Measurements from ENCODE around the gene DNASE2. TPM values are rescaled to one million over a fixed set of nuclear protein-coding genes. Genes with fewer than 3 reads are reported as not detected.
"Not testable (repeated sequence)": the region's sequence is repeated elsewhere in the genome, so short reads cannot be mapped to it uniquely, and the experiment has no call there.

The DNASE2 gene, protein sequence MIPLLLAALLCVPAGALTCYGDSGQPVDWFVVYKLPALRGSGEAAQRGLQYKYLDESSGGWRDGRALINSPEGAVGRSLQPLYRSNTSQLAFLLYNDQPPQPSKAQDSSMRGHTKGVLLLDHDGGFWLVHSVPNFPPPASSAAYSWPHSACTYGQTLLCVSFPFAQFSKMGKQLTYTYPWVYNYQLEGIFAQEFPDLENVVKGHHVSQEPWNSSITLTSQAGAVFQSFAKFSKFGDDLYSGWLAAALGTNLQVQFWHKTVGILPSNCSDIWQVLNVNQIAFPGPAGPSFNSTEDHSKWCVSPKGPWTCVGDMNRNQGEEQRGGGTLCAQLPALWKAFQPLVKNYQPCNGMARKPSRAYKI
- total RNA-seq = 3.3 TPM

- FAIRE-seq (no peak), DNase-seq (ENCODE audit: low spot score in 2 of 2) (peak; percentile 84 to 96)
These were observed at the start of gene DNASE2 for GRCh38 chr19:12881172-12881808. DNASE2 (minus strand) TSS chr19:12881449; CDS start chr19:12881375, 74 bp downstream.

GRCh38 chr19:12930002-12930645, 48.9 kb upstream of the DNASE2 start:
- DNase-seq (ENCODE audit: low spot score in 2 of 2) = no peak
- FAIRE-seq = no peak

- FAIRE-seq = no peak
- DNase-seq (ENCODE audit: low spot score in 2 of 2) = no peak
These were observed 43.5 kb upstream of the DNASE2 start for GRCh38 chr19:12924621-12925310.

DNA sequence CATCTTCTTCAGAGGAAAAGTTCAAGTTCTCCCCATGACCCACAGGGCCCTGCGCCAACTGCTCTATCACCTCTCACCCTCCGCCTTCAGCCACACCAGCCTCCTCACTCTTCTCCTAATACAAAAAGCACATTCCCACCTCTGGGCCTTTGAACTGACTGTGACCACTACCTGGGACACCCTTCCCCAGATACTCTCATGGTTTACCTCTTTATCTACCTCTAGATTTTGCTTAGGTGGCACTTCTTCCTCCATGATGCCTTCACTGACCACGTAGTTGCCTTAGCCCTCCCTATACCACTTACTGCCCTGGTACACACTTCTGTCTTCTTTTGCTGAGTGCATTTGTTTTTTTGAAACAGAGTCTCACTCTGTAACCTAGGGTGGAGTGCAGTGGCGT, 41.7 kb upstream of the DNASE2 start:
- no peak for FAIRE-seq
- DNase-seq (ENCODE audit: low spot score in 2 of 2) = no peak

- FAIRE-seq (no peak), DNase-seq (ENCODE audit: low spot score in 2 of 2) (no peak)
These were observed 39.8 kb upstream of the DNASE2 start for GRCh38 chr19:12921047-12921446.

DNA sequence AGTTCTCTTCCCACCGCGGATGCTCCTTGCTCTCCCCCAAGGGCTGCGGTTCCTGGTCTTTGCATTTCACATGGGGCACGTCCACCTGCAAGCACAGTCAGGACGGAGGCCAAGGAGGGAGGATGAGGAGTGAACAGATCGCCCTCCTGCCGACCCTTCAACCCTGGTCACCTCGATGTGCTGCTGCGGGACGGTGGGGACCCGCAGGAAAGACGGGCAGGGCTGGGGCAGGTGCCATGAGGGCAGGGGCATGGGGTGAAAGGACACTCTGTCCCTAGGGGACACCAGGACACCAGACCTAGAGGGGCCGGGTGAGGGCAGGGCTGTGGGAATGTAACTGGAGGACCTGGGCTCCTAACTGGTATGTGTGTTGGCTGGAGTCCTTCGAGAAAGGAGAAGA, 37.0 kb upstream of the DNASE2 start:
- no peak for FAIRE-seq

DNA sequence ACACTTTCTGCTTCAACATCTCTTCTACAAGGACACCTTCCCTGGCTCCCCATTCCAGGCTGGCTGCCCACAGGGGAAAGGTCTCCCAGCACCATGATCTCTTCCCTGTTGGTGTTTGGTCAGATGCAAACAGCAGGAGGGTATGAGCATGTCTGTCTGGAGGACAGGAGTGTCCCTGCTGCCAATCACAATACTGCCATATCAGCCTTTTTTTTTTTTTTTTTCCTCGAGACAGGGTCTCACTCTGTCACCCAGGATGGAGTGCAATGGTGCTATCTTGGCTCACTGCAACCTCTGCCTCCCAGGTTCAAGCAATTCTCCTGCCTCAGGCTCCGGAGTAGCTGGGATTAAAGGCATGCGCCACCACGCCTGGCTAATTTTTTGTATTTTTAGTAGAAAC, 34.6 kb upstream of the DNASE2 start:
- not testable (repeated sequence) for FAIRE-seq; DNase-seq (ENCODE audit: low spot score in 2 of 2)

More for the DNA sequence above, 37.0 kb upstream of the DNASE2 start:
- no peak for DNase-seq (ENCODE audit: low spot score in 2 of 2)

DNA sequence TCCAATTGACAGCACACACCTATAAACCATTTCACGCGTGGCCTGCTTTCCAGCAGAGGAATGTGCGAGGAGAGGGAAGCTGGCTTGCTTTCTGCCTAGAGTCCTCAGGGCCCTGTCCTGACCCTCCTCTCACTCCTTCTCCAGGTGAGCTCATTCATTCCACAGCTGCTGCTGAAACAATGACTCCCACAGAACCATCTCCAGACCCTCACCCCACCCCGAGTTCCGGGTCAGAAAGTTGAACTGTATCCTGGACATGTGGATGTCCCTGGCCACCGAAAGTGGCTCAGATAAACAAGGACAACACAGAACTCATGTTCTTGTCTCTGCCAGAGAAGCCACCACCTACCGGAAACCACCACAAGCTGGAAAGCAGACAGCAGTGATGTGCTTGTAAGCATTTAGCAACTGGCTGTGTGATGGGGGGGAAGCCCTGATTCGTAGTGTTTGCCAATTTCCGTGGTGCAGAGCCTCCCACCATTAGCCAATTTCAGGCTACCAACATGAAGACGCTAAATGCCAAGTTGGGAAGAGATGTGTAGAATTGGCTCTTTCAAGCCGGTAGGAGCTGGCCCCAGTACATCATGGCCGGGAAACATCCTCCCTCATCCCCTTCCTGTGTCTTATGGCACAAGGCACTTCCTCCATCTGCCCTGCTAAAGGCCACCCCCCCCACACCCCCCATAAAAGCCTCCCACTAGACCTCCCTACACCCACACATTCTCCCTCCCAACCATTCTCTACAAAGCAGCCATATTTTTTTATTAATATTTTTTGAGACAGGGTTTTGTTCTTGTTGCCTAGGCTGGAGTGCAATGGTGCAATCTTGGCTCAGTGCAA, 32.8 kb upstream of the DNASE2 start:
- no peak for DNase-seq (ENCODE audit: low spot score in 2 of 2)
- no peak for FAIRE-seq

GRCh38 chr19:12913011-12913561, 31.8 kb upstream of the DNASE2 start:
- FAIRE-seq (no peak), DNase-seq (ENCODE audit: low spot score in 2 of 2) (peak in 1 of 2 donors; percentile 70)

DNA sequence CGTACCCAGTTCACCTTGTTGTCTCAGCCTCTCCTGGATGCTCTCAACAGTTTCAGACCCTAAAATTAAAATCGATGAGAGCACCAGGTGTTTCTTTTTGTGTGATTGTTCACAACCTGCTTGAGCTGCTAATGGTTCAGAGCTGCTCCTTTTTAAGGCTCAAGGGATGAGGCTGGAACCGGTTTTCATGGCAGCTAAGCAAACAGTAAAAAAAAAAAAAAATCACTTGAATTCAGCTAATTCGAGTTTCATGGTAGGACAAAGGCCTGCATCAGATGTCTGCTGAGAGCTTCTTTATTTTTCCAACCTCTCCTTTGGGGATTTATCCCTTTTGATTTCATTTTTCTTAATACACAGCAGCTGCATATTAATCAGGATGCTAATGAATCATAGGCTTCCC, 31.3 kb upstream of the DNASE2 start:
- FAIRE-seq = no peak
- no peak for DNase-seq (ENCODE audit: low spot score in 2 of 2)

DNA sequence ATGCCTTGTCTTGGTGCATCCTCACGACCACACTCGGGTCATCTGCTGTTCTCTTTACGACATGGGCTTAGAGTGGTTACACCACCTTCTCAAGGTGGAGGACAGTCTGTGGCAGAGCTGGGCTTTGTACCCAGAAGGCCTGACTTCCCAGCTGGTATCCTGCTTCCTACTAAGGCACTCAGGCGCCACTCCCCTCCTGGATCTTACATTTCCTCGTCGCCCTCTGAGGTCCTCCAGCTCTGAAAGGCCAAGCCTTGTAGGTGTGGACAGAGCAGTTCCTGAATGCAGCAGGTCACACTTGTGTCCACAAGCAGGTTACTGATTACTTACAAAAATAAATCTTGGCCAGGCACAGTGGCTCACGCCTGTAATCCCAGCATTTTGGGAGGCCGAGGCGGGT, 25.9 kb upstream of the DNASE2 start:
- no peak for FAIRE-seq
- no peak for DNase-seq (ENCODE audit: low spot score in 2 of 2)

DNA sequence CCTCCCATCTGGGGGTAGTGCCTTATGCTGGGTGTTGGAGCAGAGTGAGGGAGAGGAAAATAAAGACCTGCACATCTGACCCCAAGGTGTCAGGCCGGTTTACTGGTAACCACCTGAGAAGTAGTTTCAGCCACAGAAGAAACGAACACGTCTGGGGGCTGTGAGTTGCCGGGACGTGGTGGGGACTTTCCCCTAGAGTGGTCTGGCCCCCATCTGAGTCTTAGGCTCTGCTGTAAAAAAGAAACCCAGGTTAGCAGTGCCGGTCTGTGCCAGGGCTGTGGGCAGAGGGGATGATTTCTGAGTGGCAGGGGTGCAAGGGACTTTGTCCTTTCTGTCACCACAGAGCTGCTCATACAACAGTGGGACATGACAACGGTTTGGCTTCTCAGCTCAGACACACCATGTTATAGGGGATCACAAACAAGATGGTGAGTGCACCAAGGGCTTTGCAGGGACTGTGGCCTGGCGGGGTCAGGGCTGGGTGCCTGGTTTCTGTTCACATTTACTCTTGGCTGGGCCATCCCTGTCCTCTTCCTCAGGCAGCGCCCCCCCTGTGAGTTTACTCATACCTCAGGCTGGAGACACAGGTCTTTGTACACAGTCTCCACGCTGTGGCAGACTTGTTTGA, 18.8 kb upstream of the DNASE2 start:
- FAIRE-seq = no peak
- no peak for DNase-seq (ENCODE audit: low spot score in 2 of 2)

DNA sequence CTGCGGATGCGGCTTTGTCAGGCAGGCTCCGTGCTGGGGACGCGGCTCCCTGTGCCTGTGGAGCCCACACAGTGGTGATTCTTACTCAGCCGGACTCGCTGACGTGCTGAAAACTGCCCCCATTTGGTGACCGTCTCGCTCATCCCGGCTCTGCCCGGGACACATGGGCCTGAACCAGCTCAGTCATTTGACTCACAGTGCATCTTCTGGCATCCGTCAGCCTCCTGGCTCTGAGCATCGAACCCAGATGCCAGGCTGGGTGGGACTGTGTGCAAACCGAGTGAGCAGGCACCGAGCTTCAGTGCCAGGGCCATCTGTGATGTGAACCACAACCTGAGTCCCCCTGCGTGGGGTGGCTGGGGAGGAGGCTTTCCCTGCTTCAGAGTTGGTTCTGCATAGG, 15.2 kb upstream of the DNASE2 start:
- no peak for FAIRE-seq
- no peak for DNase-seq (ENCODE audit: low spot score in 2 of 2)

- FAIRE-seq (no peak), DNase-seq (ENCODE audit: low spot score in 2 of 2) (no peak)
These were observed 12.3 kb upstream of the DNASE2 start for GRCh38 chr19:12893582-12893981.

- DNase-seq (ENCODE audit: low spot score in 2 of 2) (no peak), FAIRE-seq (no peak)
These were observed 10.3 kb upstream of the DNASE2 start for GRCh38 chr19:12891553-12892021.

GRCh38 chr19:12890787-12891552, 9.7 kb upstream of the DNASE2 start, which contains the start of gene GCDH:
GCDH (plus strand) TSS chr19:12891160; CDS start chr19:12891305, 145 bp downstream.
- peak; percentile 96 to 97 for DNase-seq (ENCODE audit: low spot score in 2 of 2)
- peak; percentile 97 for FAIRE-seq

DNA sequence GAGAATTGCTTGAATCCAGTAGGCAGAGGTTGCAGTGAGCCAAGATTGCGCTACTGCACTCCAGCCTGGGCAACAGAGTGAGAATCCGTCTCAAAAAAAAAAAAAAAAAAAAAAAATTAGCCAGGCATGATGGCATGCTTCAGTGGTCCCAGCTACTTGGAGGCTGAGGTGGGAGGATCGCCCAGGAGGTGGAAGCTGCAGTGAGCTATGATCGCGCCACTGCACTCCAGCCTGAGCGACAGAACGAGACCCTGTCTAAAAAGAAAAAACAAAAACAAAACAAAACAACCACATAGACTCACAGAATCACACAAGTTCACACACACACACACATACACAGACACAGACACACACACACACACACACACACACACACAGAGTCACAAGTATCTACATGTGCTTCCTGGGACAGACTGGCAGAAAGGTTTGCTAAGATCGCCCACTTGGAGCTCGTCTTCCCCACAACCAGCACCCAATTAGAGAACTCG, 9.1 kb upstream of the DNASE2 start:
- FAIRE-seq; DNase-seq (ENCODE audit: low spot score in 2 of 2): not testable (repeated sequence)

- no peak for FAIRE-seq
These were observed 6.9 kb upstream of the DNASE2 start for GRCh38 chr19:12888006-12888603.

More at GRCh38 chr19:12888006-12888603, 6.9 kb upstream of the DNASE2 start:
- no peak for DNase-seq (ENCODE audit: low spot score in 2 of 2)
